Superior temporal gyrus (tissue), 1 donor: Measurements from ENCODE around the gene SPATA6L.

Experiments
- DNase-seq: peaks from one replicate; pipeline ENCODE4 v3.0.0-alpha.2; 2016; ENCODE audit errors: extremely low spot score

Gene SPATA6L

GRCh38 chr9:4585135-4585534 is 81.1 kb downstream of the SPATA6L start:
- no peak for DNase-seq

- no peak for DNase-seq
Measured at GRCh38 chr9:4584636-4585035, 81.6 kb downstream of the SPATA6L start.

DNA sequence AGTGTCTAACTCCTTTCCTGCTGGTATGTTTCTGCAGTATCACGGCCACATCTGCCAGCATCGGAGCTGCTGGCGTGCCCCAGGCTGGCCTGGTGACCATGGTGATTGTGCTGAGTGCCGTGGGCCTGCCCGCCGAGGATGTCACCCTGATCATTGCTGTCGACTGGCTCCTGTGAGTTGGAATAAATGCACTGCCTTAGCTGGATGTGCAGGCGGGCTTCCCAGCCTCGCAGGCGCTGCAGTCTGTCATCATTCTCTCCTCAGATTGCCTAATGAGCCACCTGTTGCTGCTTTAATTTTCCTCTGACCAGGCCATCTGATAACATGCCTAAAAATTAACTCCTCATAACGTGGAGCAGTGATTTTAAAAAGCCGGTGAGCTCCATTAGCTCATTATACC is 83.3 kb downstream of the SPATA6L start:
- no peak for DNase-seq

GRCh38 chr9:4581861-4582565 is 84.3 kb downstream of the SPATA6L start:
- no peak for DNase-seq

GRCh38 chr9:4581035-4581760 is 85.1 kb downstream of the SPATA6L start:
- DNase-seq = no peak

GRCh38 chr9:4579001-4579400 is 87.3 kb downstream of the SPATA6L start:
- peak; percentile 46 for DNase-seq

DNA sequence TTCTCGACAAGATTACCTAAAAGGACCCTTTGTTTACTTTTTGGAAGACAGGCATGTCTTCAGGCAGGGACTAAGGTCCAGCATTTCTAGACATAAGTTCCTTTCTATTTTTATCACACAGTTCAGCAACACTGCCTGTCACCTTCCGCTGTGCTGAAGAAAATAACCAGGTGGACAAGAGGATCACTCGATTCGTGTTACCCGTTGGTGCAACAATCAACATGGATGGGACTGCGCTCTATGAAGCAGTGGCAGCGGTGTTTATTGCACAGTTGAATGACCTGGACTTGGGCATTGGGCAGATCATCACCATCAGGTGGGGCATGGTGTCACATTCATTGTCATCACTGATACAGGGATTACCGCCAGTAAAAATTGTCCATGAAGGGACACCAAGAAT is 89.8 kb downstream of the SPATA6L start:
- DNase-seq = no peak

DNA sequence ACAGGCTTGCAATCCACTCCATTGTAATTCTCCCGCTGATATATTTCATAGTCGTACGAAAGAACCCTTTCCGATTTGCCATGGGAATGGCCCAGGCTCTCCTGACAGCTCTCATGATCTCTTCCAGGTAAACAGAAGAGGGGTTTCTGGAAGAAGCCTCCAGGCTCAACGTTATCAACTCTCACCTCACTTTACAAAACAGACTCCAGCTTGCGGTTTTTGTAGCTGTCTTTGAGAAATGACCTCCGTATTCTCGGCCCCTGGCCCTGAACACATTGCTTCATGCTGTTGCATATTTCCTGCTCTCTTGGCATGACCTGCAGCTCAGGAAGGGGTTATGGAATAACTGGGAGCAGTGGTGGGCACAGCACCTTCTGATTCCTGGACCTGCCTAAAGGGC is 90.3 kb downstream of the SPATA6L start:
- DNase-seq = no peak

DNA sequence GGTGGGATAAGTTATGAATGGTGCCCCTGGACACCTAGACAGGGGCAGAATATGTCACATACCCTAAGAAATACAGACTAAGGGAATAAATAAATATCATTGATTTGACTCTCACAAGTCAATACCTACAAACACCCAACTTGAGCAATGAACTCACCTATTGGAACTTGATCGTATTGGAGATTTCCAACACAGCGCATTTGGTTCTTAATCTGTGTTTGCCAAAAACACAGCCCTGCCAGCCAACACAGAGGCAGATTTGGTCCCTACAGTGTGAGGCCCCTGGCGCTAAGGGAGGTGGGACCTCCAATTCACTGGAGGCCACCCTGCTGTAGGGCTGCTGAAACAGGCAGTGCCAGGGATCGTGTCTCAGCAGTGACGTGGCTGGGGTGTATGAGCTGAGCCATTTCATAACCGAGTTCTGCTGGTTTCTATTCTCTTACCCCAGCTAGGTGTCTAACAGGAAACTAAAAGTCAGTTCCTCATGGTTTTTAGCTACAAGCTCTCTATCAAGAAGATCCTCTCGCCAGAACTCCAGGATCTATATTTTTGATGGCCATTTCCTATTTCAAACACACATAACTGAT is 91.5 kb downstream of the SPATA6L start:
- DNase-seq = no peak

- peak; percentile 45 for DNase-seq
Measured at GRCh38 chr9:4573634-4574389, 92.5 kb downstream of the SPATA6L start.

- no peak for DNase-seq
Measured at GRCh38 chr9:4573176-4573575, 93.1 kb downstream of the SPATA6L start.

- no peak for DNase-seq
Measured at GRCh38 chr9:4572184-4572826, 94.0 kb downstream of the SPATA6L start.

DNA sequence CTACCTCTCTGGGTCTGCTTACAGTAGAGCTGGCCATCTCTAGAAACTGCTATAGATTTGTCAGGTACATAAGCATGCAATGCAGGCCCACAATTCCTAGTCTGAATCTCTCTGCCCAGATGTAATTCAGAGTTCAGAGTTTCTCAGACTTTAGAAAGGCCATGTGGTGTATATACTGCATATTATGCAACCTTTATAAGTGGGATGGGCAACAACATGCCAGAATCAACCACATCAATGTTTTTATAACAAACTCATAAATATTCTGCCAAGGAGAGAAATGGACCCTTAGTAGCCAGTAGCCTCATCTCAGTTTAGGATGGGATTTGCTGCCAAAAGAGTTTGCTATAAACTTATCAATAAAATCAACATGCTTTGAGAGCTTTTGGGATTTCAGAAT is 97.2 kb downstream of the SPATA6L start:
- DNase-seq = no peak

GRCh38 chr9:4567601-4568000 is 98.7 kb downstream of the SPATA6L start:
- DNase-seq = no peak

DNA sequence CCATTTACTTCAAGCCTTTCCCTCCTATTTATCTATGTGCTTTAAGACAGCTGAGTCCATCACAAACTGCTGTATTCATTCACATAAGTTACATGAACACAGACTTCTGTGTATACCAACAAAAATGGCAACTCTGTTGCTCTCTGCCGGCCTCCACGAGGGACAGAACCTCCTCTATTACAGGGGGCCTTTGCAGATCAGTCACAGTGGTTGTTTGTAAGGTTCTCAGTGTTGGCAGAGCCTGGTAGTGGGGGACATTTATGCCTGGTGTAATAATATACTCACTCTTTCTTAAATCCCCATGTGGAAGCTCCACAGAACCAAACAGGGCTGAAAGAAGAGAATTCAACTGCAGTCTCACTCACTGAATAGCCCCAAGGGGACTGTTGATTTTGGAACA is 99.5 kb downstream of the SPATA6L start:
- peak; percentile 41 for DNase-seq

GRCh38 chr9:4563105-4563504 is 103.2 kb downstream of the SPATA6L start:
- no peak for DNase-seq

- no peak for DNase-seq
Measured at GRCh38 chr9:4559261-4560182, 106.8 kb downstream of the SPATA6L start.

- DNase-seq = no peak
Measured at GRCh38 chr9:4558371-4558998, 107.8 kb downstream of the SPATA6L start.

DNA sequence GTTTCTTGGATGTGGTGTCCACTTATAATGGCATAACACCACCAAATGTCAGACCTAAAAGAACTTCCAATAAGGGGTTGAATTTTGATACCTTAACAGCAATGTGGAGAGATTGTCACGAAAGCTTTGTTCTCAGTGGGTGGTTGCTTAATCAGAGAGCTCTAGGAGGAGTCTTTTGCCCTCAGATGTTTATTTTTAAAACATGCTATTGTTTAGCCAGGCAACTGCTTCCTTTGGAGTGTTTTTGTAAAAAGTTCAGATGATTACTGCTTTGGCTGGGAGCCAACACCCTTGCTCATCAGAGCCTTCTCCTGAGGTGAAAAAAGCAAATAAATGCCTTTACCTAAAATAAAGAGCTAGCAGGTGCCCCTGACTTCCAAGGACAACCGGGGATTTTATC is 111.0 kb downstream of the SPATA6L start:
- DNase-seq = no peak

GRCh38 chr9:4553951-4554381 is 112.3 kb downstream of the SPATA6L start:
- DNase-seq = no peak
